OCI-LY7 (cell line): Measurements from ENCODE around the gene LDHD.

ENCODE experiments used
- CTCF ChIP-seq: fragments of 200-600 bp; sonication (generic); conservative IDR thresholded peaks from 2 replicates; pipeline ENCODE4 v1.5.1; 2014; ENCODE audit warnings: mild to moderate bottlenecking, antibody characterized with exemption, low read length, moderate library complexity, mixed read lengths
- EZH2phosphoT487 ChIP-seq: fragments of 200-600 bp; sonication (generic); IDR thresholded peaks from 2 replicates; pipeline ENCODE4 v1.6.1; 2018; ENCODE audit warnings: low read depth, borderline replicate concordance, mild to moderate bottlenecking, mixed run types, antibody characterized with exemption, low read length, moderate library complexity, mixed read lengths

- TF ChIP-seq CTCF (no peak), EZH2phosphoT487 (no peak)
Observed at GRCh38 chr16:75093598-75094540, 22.7 kb downstream of the LDHD start.
